ENCODE results near the gene IQCM. TPM values are rescaled to one million over a fixed set of nuclear protein-coding genes. Genes with fewer than 3 reads are reported as not detected.

The IQCM gene
- total RNA-seq, 6 experiments from 2014 or later: not detected

- H3K27ac ChIP-seq: no peak overlapping the region
- DNase-seq: no peak
- H3K4me3 ChIP-seq: no peak overlapping the region
- TF ChIP-seq POLR2A (IDR thresholded peaks at IDR 0.05) (no peak), CTCF (IDR thresholded peaks at IDR 0.05) (no peak)
- no peak for ATAC-seq
- H3K4me1 ChIP-seq: no peaks in the 10 kb centered on the region
- no peaks in the 10 kb centered on the region for H3K36me3 ChIP-seq
- peaks cover 0 to 3% (median 0%) of the 10 kb centered on the region in 4 donors for H3K9me3 ChIP-seq
- H3K27me3 ChIP-seq: no peaks in the 10 kb centered on the region
- WGBS (ENCODE audit: insufficient coverage, low coverage, low lambda C conversion rate, missing lambda C conversion rate): 61% methylated on average over 1 of the region's 1 CpG
- intact Hi-C loops (cut with DNase I): no loop called here
Measured at GRCh38 chr4:149584722-149585121, 230.9 kb downstream of the IQCM start.

- DNase-seq: no peak
- H3K9me3 ChIP-seq: no peaks in the 10 kb centered on the region
- no peak overlapping the region for H3K27ac ChIP-seq
- H3K27me3 ChIP-seq: no peaks in the 10 kb centered on the region
- TF ChIP-seq POLR2A (IDR thresholded peaks at IDR 0.05): no peak
- H3K4me3 ChIP-seq: no peak overlapping the region
- 86% methylated on average over 4 of the region's 4 CpGs for WGBS (ENCODE audit: insufficient coverage, low coverage, low lambda C conversion rate, missing lambda C conversion rate)
- H3K36me3 ChIP-seq: no peaks in the 10 kb centered on the region
- no peak for ATAC-seq
- no peaks in the 10 kb centered on the region for H3K4me1 ChIP-seq
- intact Hi-C loops (cut with DNase I): no loop called here
Measured at GRCh38 chr4:149574971-149575370, 240.7 kb downstream of the IQCM start.

- TF ChIP-seq CTCF (IDR thresholded peaks at IDR 0.05) (no peak), POLR2A (IDR thresholded peaks at IDR 0.05) (no peak)
- Histone ChIP-seq H3K9me3 (no peaks in the 10 kb centered on the region), H3K27ac (no peak overlapping the region), H3K4me1 (no peaks in the 10 kb centered on the region), H3K27me3 (no peaks in the 10 kb centered on the region), H3K4me3 (no peak overlapping the region), H3K36me3 (no peaks in the 10 kb centered on the region)
- 88% methylated on average over 1 of the region's 1 CpG for WGBS (ENCODE audit: insufficient coverage, low coverage, low lambda C conversion rate, missing lambda C conversion rate)
- DNase-seq: no peak
- no peak for ATAC-seq
- intact Hi-C loops (cut with DNase I): no loop called here
Measured at GRCh38 chr4:149572716-149573115, 242.9 kb downstream of the IQCM start.

GRCh38 chr4:149555799-149556198, 259.8 kb downstream of the IQCM start:
- no peak for TF ChIP-seq CTCF (IDR thresholded peaks at IDR 0.05)
- no peak for TF ChIP-seq POLR2A (IDR thresholded peaks at IDR 0.05)
- H3K27ac ChIP-seq: no peak overlapping the region
- no peak overlapping the region for H3K4me3 ChIP-seq
- WGBS (ENCODE audit: insufficient coverage, low coverage, low lambda C conversion rate, missing lambda C conversion rate): 73% methylated on average over 1 of the region's 1 CpG
- DNase-seq: no peak
- no peaks in the 10 kb centered on the region for H3K27me3 ChIP-seq
- no peaks in the 10 kb centered on the region for H3K4me1 ChIP-seq
- no peak for ATAC-seq
- H3K36me3 ChIP-seq: no peaks in the 10 kb centered on the region
- intact Hi-C loops (cut with DNase I): no loop called here
- no peaks in the 10 kb centered on the region for H3K9me3 ChIP-seq

- DNase-seq (no peak), ATAC-seq (no peak)
- Histone ChIP-seq H3K36me3 (no peaks in the 10 kb centered on the region), H3K4me1 (no peaks in the 10 kb centered on the region), H3K4me3 (no peak overlapping the region), H3K9me3 (no peaks in the 10 kb centered on the region), H3K27me3 (no peaks in the 10 kb centered on the region), H3K27ac (no peak overlapping the region)
- WGBS (ENCODE audit: insufficient coverage, low coverage, low lambda C conversion rate, missing lambda C conversion rate): 53% methylated on average over 1 of the region's 1 CpG
- intact Hi-C loops (cut with DNase I): no loop called here
- TF ChIP-seq POLR2A (IDR thresholded peaks at IDR 0.05) (no peak), CTCF (IDR thresholded peaks at IDR 0.05) (no peak)
Measured at GRCh38 chr4:149555146-149555545, 260.5 kb downstream of the IQCM start.
